H1 (cell line): Measurements from ENCODE around the gene CSNK1G2.

ENCODE experiments used
- CREB1 ChIP-seq: IDR thresholded peaks from 2 replicates; pipeline ENCODE4 v1.6.1; 2012; ENCODE audit warnings: inconsistent platforms
- CTCF ChIP-seq, 3 experiments: IDR thresholded peaks; 1 replicate in 2 of 3; 2 replicates in 1 of 3; pipeline versions ENCODE4 v1.5.1 to v1.6.1; 2011; ENCODE audit warnings: low read length in 3 of 3, mild to moderate bottlenecking in 3 of 3, inconsistent platforms in 2 of 3, low read depth in 1 of 3, moderate library complexity in 1 of 3; ENCODE audit not compliant: insufficient read depth in 1 of 3; ENCODE audit errors: control extremely low read depth in 1 of 3
- EGR1 ChIP-seq: IDR thresholded peaks from 2 replicates; pipeline ENCODE4 v1.6.1; 2011; ENCODE audit warnings: low read depth, low read length, borderline replicate concordance
- EP300 ChIP-seq, 2 experiments: IDR thresholded peaks; 1 replicate in 1 of 2; 2 replicates in 1 of 2; pipeline ENCODE4 v1.6.1; 2011 to 2012; ENCODE audit warnings: low read depth in 2 of 2, low read length in 2 of 2, mild to moderate bottlenecking in 2 of 2, borderline replicate concordance in 1 of 2, inconsistent platforms in 1 of 2, moderate library complexity in 1 of 2
- EZH2 ChIP-seq: fragments of 200-600 bp; sonication (generic); IDR thresholded peaks from 2 replicates; pipeline ENCODE4 v1.7.1; 2012; ENCODE audit warnings: low read depth, mild to moderate bottlenecking, moderate library complexity, low read length, inconsistent platforms; ENCODE audit not compliant: severe bottlenecking
- GABPA ChIP-seq: IDR thresholded peaks from 2 replicates; pipeline ENCODE4 v1.6.1; 2011; ENCODE audit warnings: mild to moderate bottlenecking, low read length, moderate library complexity, borderline replicate concordance; ENCODE audit not compliant: insufficient read depth
- KDM5A ChIP-seq: fragments of 200-600 bp; IDR thresholded peaks from 2 replicates; pipeline ENCODE4 v1.7.1; 2012; ENCODE audit warnings: mild to moderate bottlenecking, low read length, inconsistent platforms, mixed read lengths
- POLR2A ChIP-seq, 2 experiments: IDR thresholded peaks; 1 replicate in 1 of 2; 2 replicates in 1 of 2; pipeline ENCODE4 v1.6.1; 2011; ENCODE audit warnings: low read depth in 2 of 2, low read length in 2 of 2, mild to moderate bottlenecking in 2 of 2; ENCODE audit errors: control extremely low read depth in 1 of 2
- POLR2AphosphoS5 ChIP-seq: IDR thresholded peaks from 2 replicates; pipeline ENCODE4 v1.6.1; 2011; ENCODE audit warnings: low read depth, low read length
- RAD21 ChIP-seq, 2 experiments: IDR thresholded peaks in 1 of 2; conservative IDR thresholded peaks in 1 of 2; 2 replicates each; pipeline ENCODE4 v1.6.1; 2011; ENCODE audit warnings: low read depth in 2 of 2, low read length in 2 of 2, improper control_type of control experiment in 1 of 2, inconsistent platforms in 1 of 2, mild to moderate bottlenecking in 1 of 2, moderate library complexity in 1 of 2
- SIN3A ChIP-seq, 2 experiments: IDR thresholded peaks in 1 of 2; conservative IDR thresholded peaks in 1 of 2; 2 replicates each; pipeline ENCODE4 v1.6.1; 2011 to 2012; ENCODE audit warnings: low read length in 2 of 2, improper control_type of control experiment in 1 of 2, low read depth in 1 of 2, mild to moderate bottlenecking in 1 of 2
- SUZ12 ChIP-seq: fragments of 200-600 bp; sonication (generic); IDR thresholded peaks from 2 replicates; pipeline ENCODE4 v1.6.1; 2012; ENCODE audit warnings: mild to moderate bottlenecking, inconsistent platforms, low read length, moderate library complexity, mixed read lengths

GRCh38 chr19:1942078-1942933, 1.3 kb downstream of the CSNK1G2 start:
- no peak for TF ChIP-seq CREB1
- TF ChIP-seq RAD21 (IDR thresholded peaks at IDR 0.05 in 1 of 2, conservative IDR thresholded peaks at IDR 0.05 in 1 of 2; ENCODE audit: low read depth in 2 of 2, low read length in 2 of 2) = no peak
- no peak for TF ChIP-seq CTCF (IDR thresholded peaks at IDR 0.05; ENCODE audit: control extremely low read depth in 1 of 3, insufficient read depth in 1 of 3, low read depth in 1 of 3, low read length in 3 of 3)
- no peak for TF ChIP-seq KDM5A
- no peak for TF ChIP-seq POLR2A (IDR thresholded peaks at IDR 0.05; ENCODE audit: control extremely low read depth in 1 of 2, low read depth in 2 of 2, low read length in 2 of 2)
- no peak for TF ChIP-seq EZH2
- TF ChIP-seq POLR2AphosphoS5 = no peak
- TF ChIP-seq SIN3A (conservative IDR thresholded peaks at IDR 0.05 in 1 of 2, IDR thresholded peaks at IDR 0.05 in 1 of 2; ENCODE audit: low read depth in 1 of 2, low read length in 2 of 2) = peak; percentile 69 to 90; a peak in 3 of 4 replicates
- no peak for TF ChIP-seq EGR1
- TF ChIP-seq GABPA = peak; percentile 79; the same call in 1 of the 2 replicates
- no peak for TF ChIP-seq SUZ12
- no peak for TF ChIP-seq EP300 (IDR thresholded peaks at IDR 0.05; ENCODE audit: borderline replicate concordance in 1 of 2, low read depth in 2 of 2, low read length in 2 of 2)
